Measurements from ENCODE around the gene FOXJ2. TPM values are rescaled to one million over a fixed set of nuclear protein-coding genes. Genes with fewer than 3 reads are reported as not detected.
A peak's percentile ranks its signal among the peaks of the same experiment; 100 is the strongest.
"Not testable (repeated sequence)": the region's sequence is repeated elsewhere in the genome, so short reads cannot be mapped to it uniquely, and the experiment has no call there.

The FOXJ2 gene
- total RNA-seq, 6 experiments from 2014 or later, result 4.4 to 5.7 (median 4.8) TPM

DNA sequence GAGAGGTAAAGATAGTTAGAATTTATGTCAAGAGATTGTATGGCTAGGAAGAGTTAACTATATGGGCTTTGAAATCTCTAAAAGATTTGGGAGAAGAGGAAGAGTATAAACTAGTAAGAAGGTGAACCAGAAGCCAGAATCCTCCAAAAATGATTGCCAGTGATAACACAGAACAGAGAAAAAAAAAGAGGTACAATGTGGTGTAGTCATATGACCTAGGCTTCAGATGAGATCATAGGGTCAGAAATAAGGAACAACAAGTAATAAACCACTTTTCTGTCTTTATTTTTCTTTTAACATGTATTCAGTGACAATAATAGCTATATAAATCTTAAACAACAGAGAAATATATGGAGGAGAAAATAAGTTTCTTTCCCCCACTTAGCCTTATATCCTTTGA is 47.6 kb downstream of the FOXJ2 start:
- no peaks in the 10 kb centered on the region for H3K27me3 ChIP-seq
- ATAC-seq (no peak), DNase-seq (no peak)
- H3K36me3 ChIP-seq, result no peaks in the 10 kb centered on the region
- H3K4me1 ChIP-seq, result peaks cover 0 to 19% (median 4%) of the 10 kb centered on the region in 4 donors
- intact Hi-C loops (cut with DNase I), result loop anchor here in 1 of 2 donors (10.0 kb wide), 1 partner anchor 45 kb away; the partner anchor contains the start of gene FOXJ2
- H3K4me3 ChIP-seq, result no peak overlapping the region
- H3K27ac ChIP-seq, result no peak overlapping the region
- H3K9me3 ChIP-seq, result no peaks in the 10 kb centered on the region
- TF ChIP-seq, protein P1, sequence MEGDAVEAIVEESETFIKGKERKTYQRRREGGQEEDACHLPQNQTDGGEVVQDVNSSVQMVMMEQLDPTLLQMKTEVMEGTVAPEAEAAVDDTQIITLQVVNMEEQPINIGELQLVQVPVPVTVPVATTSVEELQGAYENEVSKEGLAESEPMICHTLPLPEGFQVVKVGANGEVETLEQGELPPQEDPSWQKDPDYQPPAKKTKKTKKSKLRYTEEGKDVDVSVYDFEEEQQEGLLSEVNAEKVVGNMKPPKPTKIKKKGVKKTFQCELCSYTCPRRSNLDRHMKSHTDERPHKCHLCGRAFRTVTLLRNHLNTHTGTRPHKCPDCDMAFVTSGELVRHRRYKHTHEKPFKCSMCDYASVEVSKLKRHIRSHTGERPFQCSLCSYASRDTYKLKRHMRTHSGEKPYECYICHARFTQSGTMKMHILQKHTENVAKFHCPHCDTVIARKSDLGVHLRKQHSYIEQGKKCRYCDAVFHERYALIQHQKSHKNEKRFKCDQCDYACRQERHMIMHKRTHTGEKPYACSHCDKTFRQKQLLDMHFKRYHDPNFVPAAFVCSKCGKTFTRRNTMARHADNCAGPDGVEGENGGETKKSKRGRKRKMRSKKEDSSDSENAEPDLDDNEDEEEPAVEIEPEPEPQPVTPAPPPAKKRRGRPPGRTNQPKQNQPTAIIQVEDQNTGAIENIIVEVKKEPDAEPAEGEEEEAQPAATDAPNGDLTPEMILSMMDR (IDR thresholded peaks at IDR 0.05), result no peak
- no peak for TF ChIP-seq POLR2A (IDR thresholded peaks at IDR 0.05)

DNA sequence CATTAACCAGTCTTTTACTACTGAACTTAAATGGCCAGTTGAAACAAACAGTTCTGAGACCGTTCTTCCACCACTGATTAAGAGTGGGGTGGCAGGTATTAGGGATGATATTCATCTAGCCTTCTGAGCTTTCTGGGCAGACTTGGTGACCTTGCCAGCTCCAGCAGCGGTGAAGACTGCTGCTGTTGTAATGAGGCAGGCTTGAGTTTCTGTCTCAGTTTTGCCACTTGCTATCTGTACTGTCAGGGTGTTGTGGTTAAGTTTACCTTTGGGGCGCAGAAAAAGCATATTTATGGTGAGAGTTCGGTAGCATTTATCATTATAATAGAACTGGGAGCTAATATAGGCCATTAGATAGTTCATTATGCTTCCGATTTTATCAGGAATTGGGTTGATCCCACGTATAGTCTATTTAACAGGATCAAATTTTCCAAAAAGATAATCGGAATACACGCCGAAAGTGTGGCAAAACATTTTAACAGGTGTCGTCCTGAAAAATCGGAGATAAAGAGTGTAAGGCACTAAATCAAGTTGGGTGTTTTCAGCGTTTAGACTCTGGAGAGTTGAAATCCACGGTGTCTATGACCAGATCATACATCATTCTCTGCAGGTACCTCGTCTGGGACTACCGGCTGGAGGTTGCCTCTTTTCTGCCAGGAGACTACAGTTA is 48.9 kb downstream of the FOXJ2 start:
- WGBS (ENCODE audit: insufficient coverage, low coverage, low lambda C conversion rate, missing lambda C conversion rate), result 2% methylated on average over 14 of the region's 15 CpGs
- no peaks in the 10 kb centered on the region for H3K36me3 ChIP-seq
- intact Hi-C loops (cut with DNase I), result loop anchor here in 1 of 2 donors (10.0 kb wide), 1 partner anchor 47 kb away; the partner anchor contains the start of gene FOXJ2
- H3K4me3 ChIP-seq, result peak overlapping the region; percentile 81 to 95 (median 94)
- peaks cover 0 to 19% (median 4%) of the 10 kb centered on the region in 4 donors for H3K4me1 ChIP-seq
- peak; percentile 33 to 65 (median 38) for ATAC-seq
- TF ChIP-seq POLR2A (IDR thresholded peaks at IDR 0.05), result no peak
- peak overlapping the region; percentile 89 to 94 (median 91) for H3K27ac ChIP-seq
- H3K27me3 ChIP-seq, result no peaks in the 10 kb centered on the region
- H3K9me3 ChIP-seq, result no peaks in the 10 kb centered on the region
- no peak for DNase-seq

DNA sequence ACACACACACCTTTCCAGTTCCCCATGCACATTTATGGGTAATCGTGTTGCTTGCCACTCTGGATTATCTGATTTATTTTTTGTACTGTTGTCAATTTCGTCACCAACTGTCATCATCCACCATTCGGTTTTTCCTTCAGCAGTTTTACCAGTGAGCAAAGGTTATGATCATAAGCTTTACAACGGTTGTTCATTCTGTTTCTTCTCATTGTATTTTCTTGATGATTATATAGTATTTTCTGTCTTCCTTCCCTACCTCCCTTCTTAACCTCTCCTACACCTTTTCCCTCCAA is 50.2 kb downstream of the FOXJ2 start:
- ATAC-seq (no peak), DNase-seq (no peak)
- peak overlapping the region in 1 of 3 donors; percentile 24 for H3K27ac ChIP-seq
- intact Hi-C loops (cut with DNase I), result loop anchor here in 1 of 2 donors (10.0 kb wide), 1 partner anchor 48 kb away; the partner anchor contains the start of gene FOXJ2
- H3K9me3 ChIP-seq, result no peaks in the 10 kb centered on the region
- H3K27me3 ChIP-seq, result no peaks in the 10 kb centered on the region
- WGBS (ENCODE audit: insufficient coverage, low coverage, low lambda C conversion rate, missing lambda C conversion rate), result under 1% methylated on average over 4 of the region's 4 CpGs
- TF ChIP-seq POLR2A (IDR thresholded peaks at IDR 0.05), result no peak
- TF ChIP-seq, protein P1 (IDR thresholded peaks at IDR 0.05), result no peak
- H3K4me3 ChIP-seq, result peak overlapping the region; percentile 81 to 95 (median 94)
- peaks cover 0 to 24% (median 6%) of the 10 kb centered on the region in 4 donors for H3K4me1 ChIP-seq
- no peaks in the 10 kb centered on the region for H3K36me3 ChIP-seq

DNA sequence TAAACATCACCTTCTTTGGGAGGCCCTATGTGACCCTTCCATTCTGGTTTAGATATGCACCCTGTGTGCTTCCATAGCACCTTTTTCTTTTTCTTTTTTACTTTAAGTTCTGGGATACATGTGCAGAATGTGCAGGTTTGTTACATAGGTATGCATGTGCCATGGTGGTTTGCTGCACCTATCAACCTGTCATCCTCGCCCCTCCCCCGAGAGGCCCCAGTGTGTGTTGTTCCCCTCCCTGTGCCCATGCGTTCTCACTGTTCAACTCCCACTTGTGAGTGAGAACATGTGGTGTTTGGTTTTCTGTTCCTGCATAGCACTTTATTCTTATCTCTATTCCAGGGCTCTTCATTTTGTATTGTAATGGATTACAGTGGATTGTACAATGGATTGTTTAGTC is 51.8 kb downstream of the FOXJ2 start:
- not testable (repeated sequence) for ATAC-seq, H3K27ac ChIP-seq, H3K27me3 ChIP-seq, H3K9me3 ChIP-seq, H3K4me3 ChIP-seq, DNase-seq, H3K36me3 ChIP-seq
- intact Hi-C loops (cut with DNase I), result loop anchor here in 1 of 2 donors (10.0 kb wide), 1 partner anchor 50 kb away; the partner anchor contains the start of gene FOXJ2
- H3K4me1 ChIP-seq, result peaks cover 0 to 26% (median 7%) of the 10 kb centered on the region in 4 donors
- 76% methylated on average over 3 of the region's 3 CpGs for WGBS (ENCODE audit: insufficient coverage, low coverage, low lambda C conversion rate, missing lambda C conversion rate)

DNA sequence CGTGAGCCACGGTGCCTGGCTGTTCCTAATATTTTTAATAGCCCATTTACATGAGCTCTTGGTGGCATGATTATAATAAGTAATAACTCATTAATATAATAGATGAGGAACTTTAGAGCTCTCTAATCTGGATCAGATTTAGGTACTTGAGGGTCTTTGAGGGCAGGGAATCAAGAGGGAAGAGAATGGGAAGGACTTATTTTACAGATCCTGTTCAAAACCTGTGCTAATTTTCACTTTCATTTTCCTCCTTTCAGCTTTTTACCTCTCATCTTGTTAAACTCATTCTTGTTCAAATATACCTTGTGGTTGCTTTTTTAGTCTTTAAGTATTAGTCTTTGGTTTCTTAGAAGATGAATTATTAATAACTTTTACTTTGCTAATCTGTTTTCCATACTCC is 55.1 kb downstream of the FOXJ2 start:
- intact Hi-C loops (cut with DNase I), result loop anchor here in 1 of 2 donors (10.0 kb wide), 1 partner anchor 53 kb away; the partner anchor contains the start of gene FOXJ2
- TF ChIP-seq POLR2A (IDR thresholded peaks at IDR 0.05), result no peak
- TF ChIP-seq, protein P1 (IDR thresholded peaks at IDR 0.05), result no peak
- Histone ChIP-seq H3K27ac (no peak overlapping the region), H3K4me3 (no peak overlapping the region), H3K36me3 (peaks cover under 1 to 32% (median 20%) of the 10 kb centered on the region in 4 donors), H3K27me3 (no peaks in the 10 kb centered on the region), H3K9me3 (no peaks in the 10 kb centered on the region), H3K4me1 (peaks cover 0 to 26% (median 7%) of the 10 kb centered on the region in 4 donors)
- ATAC-seq (no peak), DNase-seq (no peak)
- WGBS (ENCODE audit: insufficient coverage, low coverage, low lambda C conversion rate, missing lambda C conversion rate), result 85% methylated on average over 2 of the region's 2 CpGs

Data from right lobe of liver (tissue), 6 donors.